Parathyroid adenoma (tissue), 2 donors: ENCODE data around the gene CSF2.

Experiments used
- H2AFZ ChIP-seq: fragments of 300-600 bp; sonication (generic); one replicate; pipeline ENCODE4 v1.7.0; 2017; ENCODE audit warnings: antibody characterized with exemption, mild to moderate bottlenecking
- H3K27ac ChIP-seq: fragments of 300-600 bp; sonication (generic); one replicate; pipeline ENCODE4 v1.7.0; 2017
- H3K27me3 ChIP-seq: fragments of 300-600 bp; sonication (generic); one replicate; pipeline ENCODE4 v1.7.0; 2017; ENCODE audit warnings: low read length; ENCODE audit not compliant: control insufficient read depth, insufficient read depth
- H3K36me3 ChIP-seq: fragments of 300-600 bp; sonication (generic); one replicate; pipeline ENCODE4 v1.7.0; 2017; ENCODE audit warnings: low read length; ENCODE audit not compliant: control insufficient read depth, insufficient read depth
- H3K4me1 ChIP-seq: fragments of 300-600 bp; sonication (generic); one replicate; pipeline ENCODE4 v1.7.0; 2017; ENCODE audit warnings: control low read depth
- H3K4me2 ChIP-seq: fragments of 300-600 bp; sonication (generic); one replicate; pipeline ENCODE4 v1.7.0; 2017; ENCODE audit warnings: low read length
- H3K4me3 ChIP-seq: fragments of 300-600 bp; sonication (generic); one replicate; pipeline ENCODE4 v1.7.0; 2017; ENCODE audit warnings: low read depth, low read length
- H3K79me2 ChIP-seq: fragments of 300-600 bp; sonication (generic); one replicate; pipeline ENCODE4 v1.7.0; 2017; ENCODE audit warnings: control low read depth
- H3K9ac ChIP-seq: fragments of 300-600 bp; sonication (generic); one replicate; pipeline ENCODE4 v1.7.0; 2017; ENCODE audit warnings: mild to moderate bottlenecking
- H3K9me3 ChIP-seq: fragments of 300-600 bp; sonication (generic); one replicate; pipeline ENCODE4 v1.7.0; 2017; ENCODE audit warnings: low read length; ENCODE audit not compliant: control insufficient read depth
- CTCF ChIP-seq: fragments of 300-600 bp; sonication (generic); IDR thresholded peaks from one replicate; pipeline ENCODE4 v1.7.0; 2017; ENCODE audit warnings: antibody characterized with exemption, mild to moderate bottlenecking
- donor health status: primary hyperparathyroidism.

The CSF2 gene

GRCh38 chr5:132026516-132027008, 47.0 kb upstream of the CSF2 start:
- no peaks in the 10 kb centered on the region for H3K4me1 ChIP-seq
- no peaks in the 10 kb centered on the region for H3K79me2 ChIP-seq
- TF ChIP-seq CTCF = no peak
- no peaks in the 10 kb centered on the region for H3K27me3 ChIP-seq
- no peak overlapping the region for H2AFZ ChIP-seq
- no peak overlapping the region for H3K27ac ChIP-seq
- H3K4me2 ChIP-seq = no peak overlapping the region
- H3K4me3 ChIP-seq = no peak overlapping the region
- H3K36me3 ChIP-seq = no peaks in the 10 kb centered on the region
- no peak overlapping the region for H3K9ac ChIP-seq
- no peaks in the 10 kb centered on the region for H3K9me3 ChIP-seq

GRCh38 chr5:132027027-132027426, 46.6 kb upstream of the CSF2 start:
- Histone ChIP-seq H3K27ac (no peak overlapping the region), H2AFZ (no peak overlapping the region), H3K4me1 (no peaks in the 10 kb centered on the region), H3K9ac (no peak overlapping the region), H3K9me3 (no peaks in the 10 kb centered on the region), H3K36me3 (no peaks in the 10 kb centered on the region), H3K79me2 (no peaks in the 10 kb centered on the region), H3K4me2 (no peak overlapping the region), H3K4me3 (no peak overlapping the region), H3K27me3 (no peaks in the 10 kb centered on the region)
- no peak for TF ChIP-seq CTCF

GRCh38 chr5:132029609-132030330, 43.8 kb upstream of the CSF2 start:
- Histone ChIP-seq H3K4me1 (no peaks in the 10 kb centered on the region), H3K36me3 (no peaks in the 10 kb centered on the region), H2AFZ (no peak overlapping the region), H3K9me3 (no peaks in the 10 kb centered on the region), H3K4me2 (no peak overlapping the region), H3K9ac (no peak overlapping the region), H3K27me3 (no peaks in the 10 kb centered on the region), H3K79me2 (no peaks in the 10 kb centered on the region), H3K4me3 (no peak overlapping the region), H3K27ac (no peak overlapping the region)
- no peak for TF ChIP-seq CTCF

- Histone ChIP-seq H3K9ac (no peak overlapping the region), H3K36me3 (no peaks in the 10 kb centered on the region), H3K4me2 (no peak overlapping the region), H3K79me2 (no peaks in the 10 kb centered on the region), H3K9me3 (no peaks in the 10 kb centered on the region), H3K4me1 (no peaks in the 10 kb centered on the region), H3K4me3 (no peak overlapping the region), H3K27ac (no peak overlapping the region), H3K27me3 (no peaks in the 10 kb centered on the region), H2AFZ (no peak overlapping the region)
- TF ChIP-seq CTCF = no peak
Measured at GRCh38 chr5:132030610-132031009, 43.0 kb upstream of the CSF2 start.

GRCh38 chr5:132032196-132032595, 41.4 kb upstream of the CSF2 start:
- H3K4me3 ChIP-seq = no peak overlapping the region
- no peaks in the 10 kb centered on the region for H3K9me3 ChIP-seq
- H3K36me3 ChIP-seq = no peaks in the 10 kb centered on the region
- H3K79me2 ChIP-seq = no peaks in the 10 kb centered on the region
- H3K27me3 ChIP-seq = no peaks in the 10 kb centered on the region
- H3K4me2 ChIP-seq = no peak overlapping the region
- no peak for TF ChIP-seq CTCF
- H2AFZ ChIP-seq = no peak overlapping the region
- H3K9ac ChIP-seq = no peak overlapping the region
- no peak overlapping the region for H3K27ac ChIP-seq
- no peaks in the 10 kb centered on the region for H3K4me1 ChIP-seq
